Stimulated activated CD4-positive, alpha-beta T cell treated with anti-CD3 and anti-CD28 coated beads, Interleukin-1b, Interleukin-23, amount 100 ng/mL, for 4 hours (primary cell): Measurements from ENCODE around the gene LEMD3.

ENCODE experiments used
- DNase-seq, 2 donors: peaks; one replicate each; pipeline ENCODE4 v3.0.0-alpha.2; 2020; ENCODE audit warnings: low read depth in 2 of 2

Gene LEMD3

DNA sequence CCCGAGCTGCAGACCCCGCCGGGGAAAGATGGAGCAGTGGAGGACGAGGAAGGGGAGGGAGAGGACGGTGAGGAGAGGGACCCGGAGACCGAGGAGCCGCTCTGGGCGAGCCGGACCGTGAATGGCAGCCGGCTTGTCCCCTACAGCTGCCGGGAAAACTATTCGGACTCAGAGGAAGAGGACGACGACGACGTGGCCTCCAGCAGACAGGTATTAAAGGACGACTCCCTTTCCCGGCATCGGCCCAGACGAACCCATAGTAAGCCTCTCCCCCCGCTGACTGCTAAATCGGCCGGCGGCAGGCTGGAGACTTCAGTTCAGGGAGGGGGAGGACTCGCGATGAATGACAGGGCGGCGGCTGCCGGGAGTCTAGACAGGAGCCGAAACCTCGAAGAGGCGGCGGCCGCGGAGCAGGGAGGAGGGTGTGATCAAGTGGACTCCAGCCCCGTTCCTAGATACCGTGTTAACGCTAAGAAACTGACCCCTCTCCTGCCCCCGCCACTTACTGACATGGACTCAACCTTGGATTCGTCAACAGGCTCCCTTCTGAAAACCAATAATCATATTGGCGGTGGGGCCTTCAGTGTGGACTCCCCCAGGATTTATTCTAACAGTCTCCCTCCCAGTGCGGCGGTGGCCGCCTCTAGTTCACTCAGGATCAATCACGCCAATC is 962 bp downstream of the LEMD3 start:
- DNase-seq = peak; percentile 40 to 43

GRCh38 chr12:65171073-65171472 is 1.7 kb downstream of the LEMD3 start:
- DNase-seq = no peak

DNA sequence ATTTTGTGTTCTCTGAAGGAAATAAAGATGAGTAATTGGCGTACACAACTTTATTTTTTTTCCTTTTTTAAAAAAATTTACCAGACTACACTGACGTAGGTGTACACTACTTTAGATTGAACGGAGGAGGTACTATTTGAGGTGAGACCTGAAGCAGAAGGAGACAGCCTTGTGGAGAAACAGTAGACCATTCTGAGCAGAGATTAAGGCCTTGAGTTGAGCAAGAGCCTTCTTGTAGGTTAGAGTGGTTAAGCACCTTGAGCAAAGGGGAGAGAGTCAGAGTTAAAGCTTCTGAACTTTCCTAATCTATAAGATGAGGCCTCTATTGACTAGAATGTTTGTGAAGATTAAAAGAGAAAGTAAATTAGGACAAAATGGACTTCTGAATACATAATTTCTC is 2.5 kb downstream of the LEMD3 start:
- DNase-seq = no peak

- DNase-seq = no peak
Observed at GRCh38 chr12:65175385-65175784, 6.0 kb downstream of the LEMD3 start.

GRCh38 chr12:65182012-65182739 is 12.8 kb downstream of the LEMD3 start:
- DNase-seq = no peak

DNA sequence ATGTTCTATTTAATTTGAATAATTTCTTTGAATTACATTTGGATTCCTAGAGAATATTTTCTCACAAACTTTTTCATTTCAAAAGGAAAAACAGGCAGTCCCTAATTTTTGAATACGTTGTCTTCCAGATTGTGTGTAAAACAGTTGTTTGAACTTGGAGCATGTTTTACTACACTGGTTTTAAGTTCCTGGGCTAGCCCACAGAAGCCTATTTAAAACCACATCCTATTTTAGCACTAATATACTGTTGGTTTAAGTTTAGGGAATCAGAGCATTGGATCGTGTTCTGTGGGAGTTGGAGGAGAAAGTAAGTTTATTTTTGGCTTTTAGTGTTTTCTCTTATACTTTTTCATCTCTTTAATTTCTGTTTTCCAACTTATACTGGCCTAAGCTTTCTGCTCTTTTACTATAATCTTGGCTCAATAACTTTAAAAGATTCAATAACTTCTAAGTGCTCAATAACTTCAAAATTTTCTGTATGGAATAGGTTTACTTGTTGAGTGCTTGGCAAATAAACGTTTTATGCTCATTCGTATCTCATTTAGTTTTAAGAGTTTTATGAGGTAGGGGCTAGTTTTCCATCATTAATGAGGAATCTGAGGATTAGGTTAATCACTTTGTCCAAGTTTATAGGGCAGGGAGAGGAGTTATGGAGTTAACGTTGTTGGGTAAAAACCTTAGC is 14.9 kb downstream of the LEMD3 start:
- no peak for DNase-seq

DNA sequence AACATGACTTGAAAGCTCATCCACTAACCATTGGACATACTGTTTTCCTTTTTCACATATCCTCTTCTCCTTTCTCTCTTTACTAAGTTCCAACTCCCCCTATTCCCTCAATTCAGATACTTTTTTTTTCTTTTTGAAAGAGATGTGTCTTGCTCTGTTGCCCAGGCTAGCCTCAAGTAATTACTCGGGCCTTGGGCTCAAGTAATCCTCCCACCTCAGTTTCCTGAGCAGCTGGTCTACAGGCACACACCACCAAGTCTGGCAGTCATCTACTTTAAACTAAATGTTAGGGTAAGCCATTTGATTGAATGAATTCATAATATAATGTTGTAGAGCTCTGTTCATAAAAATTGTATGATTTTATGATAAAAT is 15.5 kb downstream of the LEMD3 start:
- DNase-seq = no peak

- DNase-seq = no peak
Observed at GRCh38 chr12:65187665-65188064, 18.3 kb downstream of the LEMD3 start.

DNA sequence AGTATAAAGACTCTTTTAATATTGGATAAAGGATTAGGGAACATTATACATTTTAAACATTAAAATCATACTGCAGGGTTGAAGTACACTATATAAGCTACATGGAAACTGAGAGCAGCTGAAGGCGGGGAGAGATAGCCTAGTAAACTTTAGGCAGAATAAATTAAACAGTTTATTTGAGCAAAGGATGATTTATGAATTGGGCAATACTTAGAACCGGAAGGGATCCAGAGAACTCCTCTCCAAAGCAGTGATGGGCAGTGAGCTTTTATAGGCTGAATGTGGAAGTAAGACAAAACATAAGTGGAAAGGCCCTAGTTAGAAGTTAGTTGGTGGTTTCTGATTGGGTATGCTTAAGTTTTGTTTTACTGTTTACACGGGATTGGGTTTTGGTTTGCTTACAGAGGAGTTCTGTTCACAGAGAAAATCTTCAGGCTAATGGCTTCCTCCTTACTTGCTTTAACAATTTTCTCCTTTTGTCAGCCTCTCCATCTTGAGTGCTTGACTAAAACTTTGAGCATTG is 18.9 kb downstream of the LEMD3 start:
- no peak for DNase-seq

GRCh38 chr12:65189028-65189718 is 19.8 kb downstream of the LEMD3 start:
- no peak for DNase-seq

DNA sequence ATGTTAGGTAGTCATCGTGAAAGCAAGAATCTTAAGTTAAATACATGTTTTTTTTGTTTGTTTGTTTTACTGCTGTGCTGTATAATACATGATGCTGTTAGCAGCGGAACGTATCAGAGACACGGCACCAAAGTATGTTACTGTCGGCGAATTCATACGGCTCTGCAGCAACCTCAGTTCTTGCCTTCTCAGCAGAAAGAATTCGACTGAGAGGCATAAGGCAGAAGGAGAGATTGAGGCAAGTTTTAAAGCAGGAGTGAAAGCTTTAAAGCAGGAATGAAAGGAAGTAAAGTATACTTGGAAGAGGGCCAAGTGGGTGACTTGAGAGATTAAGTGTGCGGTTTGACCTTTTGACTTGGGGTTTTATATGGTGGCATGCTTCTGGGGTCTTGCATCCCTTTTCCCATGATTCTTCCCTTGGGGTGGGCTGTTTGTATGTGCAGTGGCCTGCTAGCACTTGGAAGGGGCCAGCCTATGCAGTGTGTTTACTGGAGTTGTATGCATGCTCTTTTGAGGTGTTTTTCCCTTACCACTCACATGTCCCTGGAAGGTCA is 23.7 kb downstream of the LEMD3 start:
- DNase-seq = no peak

- no peak for DNase-seq
Observed at GRCh38 chr12:65194949-65195348, 25.6 kb downstream of the LEMD3 start.

DNA sequence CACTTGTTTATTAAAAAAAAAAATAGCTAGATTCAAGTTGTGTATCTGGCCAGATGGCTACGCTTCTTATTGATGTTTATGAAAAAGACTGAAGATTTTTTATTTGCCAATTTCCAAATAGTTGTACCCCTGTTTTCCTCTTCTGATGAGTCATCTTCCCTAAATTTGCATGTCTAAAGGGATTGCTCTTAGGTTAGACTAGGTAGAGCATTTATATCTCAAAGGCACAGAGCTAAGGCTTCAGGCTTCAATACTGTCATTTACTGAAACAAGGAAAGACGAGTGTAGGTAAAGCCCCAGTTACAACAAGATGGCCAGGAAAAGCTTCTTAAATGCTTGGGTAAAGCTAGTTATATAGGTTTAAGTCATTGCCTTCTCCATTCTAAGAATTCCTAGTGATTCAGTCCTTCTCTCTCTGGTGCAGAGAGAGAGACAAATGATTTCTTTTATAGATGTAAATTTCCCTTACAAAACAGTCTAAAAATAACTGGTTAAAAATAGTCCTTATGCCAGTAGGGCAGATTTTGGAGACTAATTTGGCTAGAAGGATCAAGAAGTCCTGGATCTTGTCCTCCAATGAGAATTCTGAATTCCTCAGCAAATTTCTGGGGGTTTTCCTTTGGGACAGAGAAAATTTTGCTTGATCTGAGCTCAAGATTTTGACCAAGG is 26.1 kb downstream of the LEMD3 start:
- no peak for DNase-seq

DNA sequence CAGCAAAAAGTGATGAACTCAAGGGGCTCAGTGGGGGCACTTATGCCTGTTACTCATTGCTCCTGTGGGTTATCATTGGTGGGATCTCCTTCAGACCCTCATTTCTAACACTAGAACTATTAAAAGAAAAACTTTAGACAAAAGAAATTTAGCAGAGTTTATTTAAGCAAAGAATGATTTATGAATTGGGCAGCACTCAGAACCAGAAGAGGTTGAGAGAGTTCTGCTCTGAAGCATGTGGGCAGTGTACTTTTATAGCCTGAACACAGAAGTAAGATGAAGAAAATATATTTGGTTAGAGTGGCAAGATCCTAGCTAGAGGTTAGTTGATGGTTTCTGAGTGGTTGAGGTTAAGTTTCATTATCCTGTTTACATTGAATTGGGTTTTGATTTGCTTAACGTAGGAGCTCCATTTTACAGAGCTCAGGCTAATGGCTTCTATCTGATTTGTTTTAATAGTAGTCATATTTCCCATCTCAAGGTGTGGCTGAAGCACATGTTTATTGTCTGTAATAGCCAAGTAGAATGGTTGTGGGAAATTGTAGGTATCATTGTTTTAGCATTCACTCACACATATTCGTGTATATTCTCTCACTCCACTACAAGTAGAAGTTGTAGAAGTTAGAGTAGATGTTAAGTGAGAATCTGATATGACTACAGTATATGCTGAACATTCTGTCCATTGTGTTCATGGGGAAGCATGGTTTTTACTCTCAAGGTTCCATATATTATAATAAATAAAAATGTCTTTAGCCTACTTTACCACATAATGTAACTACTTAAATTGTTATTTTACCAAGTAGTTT is 27.6 kb downstream of the LEMD3 start:
- DNase-seq = no peak

- DNase-seq = no peak
Observed at GRCh38 chr12:65199604-65200003, 30.2 kb downstream of the LEMD3 start.

DNA sequence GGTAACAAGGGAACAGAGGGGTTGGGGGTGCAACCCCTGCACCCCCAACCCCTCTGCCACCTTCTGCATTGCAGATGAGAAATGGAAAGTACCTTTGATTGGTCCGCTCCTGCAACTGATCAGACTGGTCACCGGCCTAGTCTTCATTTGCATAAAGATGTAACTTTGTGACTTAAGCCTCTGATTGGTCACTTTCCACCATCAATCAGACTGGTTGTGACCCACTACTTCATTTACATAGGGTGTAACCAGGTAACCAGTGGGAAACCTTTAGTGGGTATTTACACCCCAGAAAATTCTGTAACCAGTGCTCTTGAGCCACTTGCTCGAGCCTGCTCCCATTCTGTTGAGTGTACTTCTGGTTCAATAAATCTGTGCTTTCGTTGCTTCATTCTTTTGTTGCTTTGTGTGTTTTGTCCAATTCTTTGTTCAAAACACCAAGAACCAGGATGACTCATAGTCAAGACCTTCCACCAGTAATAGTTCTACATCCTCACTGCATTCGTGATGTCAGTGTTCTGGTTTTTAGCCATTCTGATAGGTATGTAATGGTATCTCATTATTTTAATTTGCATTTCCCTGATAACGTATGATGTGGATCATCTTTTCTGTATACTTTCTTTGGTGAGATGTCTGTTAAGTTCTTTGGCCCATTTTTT is 30.8 kb downstream of the LEMD3 start:
- no peak for DNase-seq

DNA sequence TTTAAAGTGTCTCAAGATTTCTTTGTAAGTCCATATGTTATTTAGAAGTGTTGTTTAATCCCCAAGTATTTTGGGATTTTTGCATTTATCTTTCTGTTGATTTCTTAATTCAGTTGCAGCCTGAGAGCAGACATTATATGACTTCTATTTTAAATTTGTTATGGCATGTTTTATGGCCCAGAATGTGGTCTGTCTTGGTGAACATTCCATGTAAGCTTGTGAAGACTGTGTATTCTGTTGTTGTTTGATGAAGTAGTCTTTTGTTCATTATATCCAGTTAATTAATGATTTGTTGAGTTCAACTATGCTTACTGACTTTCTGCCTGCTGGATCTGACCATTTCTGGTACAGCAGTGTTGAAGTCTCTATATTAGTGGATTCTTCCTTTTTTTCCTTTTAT is 34.0 kb downstream of the LEMD3 start:
- no peak for DNase-seq

DNA sequence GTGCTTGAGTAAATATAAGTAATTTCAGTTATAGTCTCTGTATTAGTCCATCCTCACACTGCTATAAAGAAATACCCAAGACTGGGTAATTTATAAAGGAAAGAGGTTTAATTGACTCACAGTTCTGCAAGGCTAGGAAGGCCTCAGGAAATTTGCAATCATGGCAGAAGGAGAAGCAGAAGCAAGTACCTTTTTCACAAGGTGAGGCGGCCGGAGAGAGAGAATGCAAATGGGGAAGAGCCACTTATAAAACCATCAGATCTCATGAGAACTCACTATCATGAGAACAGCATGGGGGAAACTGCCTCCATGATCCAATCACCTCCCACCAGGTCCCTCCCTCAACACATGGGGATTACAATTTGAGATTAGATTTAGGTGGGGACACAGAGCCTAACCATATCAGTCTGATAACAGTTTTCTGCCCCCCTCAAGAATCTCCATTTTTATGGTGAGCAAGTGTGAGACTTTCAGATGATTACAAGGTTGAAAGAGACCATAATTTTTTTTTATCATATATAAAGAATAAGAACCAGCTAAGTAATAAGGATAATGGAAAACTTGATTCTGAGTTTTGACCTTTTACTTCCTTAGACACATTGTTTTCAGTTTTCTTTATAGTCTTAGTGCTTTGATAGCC is 35.6 kb downstream of the LEMD3 start:
- DNase-seq = no peak

- no peak for DNase-seq
Observed at GRCh38 chr12:65205886-65206285, 36.5 kb downstream of the LEMD3 start.
